Endometrial microvascular endothelial cells (primary cell): ENCODE data around the gene CD226. TPM values are rescaled to one million over a fixed set of nuclear protein-coding genes. Genes with fewer than 3 reads are reported as not detected.
"Not testable (repeated sequence)": the region's sequence is repeated elsewhere in the genome, so short reads cannot be mapped to it uniquely, and the experiment has no call there.

ENCODE experiments used
- in situ Hi-C: cut with HindIII; loops from 2 replicates; pipeline ENCODE4 v1.10.0; 2017; ENCODE audit warnings: low sequenced_read_pairs, low pct_unique_long_range_greater_than_20kb; ENCODE audit errors: inconsistent ontology term
- total RNA-seq: library from RNA; depleted of rRNA; stranded (reverse); fragments of >200 nt; gene quantifications from one replicate; pipeline ENCODE4 v1.2.3, GENCODE V29; 2015; ENCODE audit errors: inconsistent ontology term

Gene CD226
- total RNA-seq, 1 donor from 2014 or later = not detected

GRCh38 chr18:69958422-69958821 lies 10.7 kb upstream of the CD226 start:
- in situ Hi-C loops = no loop called here

- in situ Hi-C loops = no loop called here
Measured at GRCh38 chr18:69957747-69958146, 10.1 kb upstream of the CD226 start.

- in situ Hi-C loops = no loop called here
Measured at GRCh38 chr18:69956665-69957620, 9.3 kb upstream of the CD226 start.

GRCh38 chr18:69956057-69956456 lies 8.4 kb upstream of the CD226 start:
- in situ Hi-C loops = no loop called here

- in situ Hi-C loops = no loop called here
Measured at GRCh38 chr18:69954719-69955480, 7.2 kb upstream of the CD226 start.

GRCh38 chr18:69953191-69953590 lies 5.5 kb upstream of the CD226 start:
- in situ Hi-C loops = no loop called here

GRCh38 chr18:69951182-69951581 lies 3.5 kb upstream of the CD226 start:
- in situ Hi-C loops = no loop called here

GRCh38 chr18:69949538-69949936 lies 1.9 kb upstream of the CD226 start:
- in situ Hi-C loops = no loop called here

- in situ Hi-C loops = no loop called here
Measured at GRCh38 chr18:69948919-69949537, 1.4 kb upstream of the CD226 start.

DNA sequence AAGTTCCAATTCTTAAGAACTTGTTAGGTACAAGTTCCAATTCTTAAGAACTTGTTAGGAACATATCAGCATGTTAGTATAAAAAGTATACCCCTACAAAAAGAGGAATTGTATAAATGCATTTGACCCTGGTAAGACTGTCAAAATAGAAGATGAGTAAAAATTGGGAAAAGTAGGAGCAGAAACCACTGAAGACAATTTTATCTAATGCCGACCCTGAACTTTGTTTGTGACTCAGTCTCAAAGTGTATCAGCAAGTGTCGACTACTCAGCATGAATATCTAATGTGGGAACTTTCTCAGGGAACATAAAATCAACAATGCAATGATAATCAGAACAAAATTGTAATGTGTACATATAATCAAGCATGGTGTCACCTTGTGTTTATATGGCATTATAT lies 583 bp upstream of the CD226 start:
- in situ Hi-C loops = no loop called here

- in situ Hi-C loops = no loop called here
Measured at GRCh38 chr18:69946608-69947155, 991 bp downstream of the CD226 start.

GRCh38 chr18:69945220-69946114 lies 2.2 kb downstream of the CD226 start:
- in situ Hi-C loops = no loop called here

DNA sequence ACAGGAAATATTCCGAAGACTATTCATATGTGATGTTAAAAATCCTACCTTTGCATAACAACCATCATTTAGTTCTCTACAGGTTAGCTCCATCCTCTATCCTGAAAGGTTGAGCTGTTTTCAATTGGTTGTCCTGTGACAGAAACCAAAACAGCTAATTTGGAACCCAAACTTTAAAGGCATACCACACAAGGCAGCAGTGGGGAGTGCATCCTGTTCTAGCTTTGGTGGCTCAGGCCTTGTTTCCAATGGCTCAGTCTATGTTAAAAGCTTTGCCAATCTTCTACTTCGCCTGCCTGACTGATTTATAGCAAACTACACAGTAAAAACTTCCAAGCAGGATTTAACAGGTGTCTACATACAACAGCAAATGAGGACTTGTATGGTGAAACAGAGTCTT lies 3.2 kb downstream of the CD226 start:
- in situ Hi-C loops = no loop called here

DNA sequence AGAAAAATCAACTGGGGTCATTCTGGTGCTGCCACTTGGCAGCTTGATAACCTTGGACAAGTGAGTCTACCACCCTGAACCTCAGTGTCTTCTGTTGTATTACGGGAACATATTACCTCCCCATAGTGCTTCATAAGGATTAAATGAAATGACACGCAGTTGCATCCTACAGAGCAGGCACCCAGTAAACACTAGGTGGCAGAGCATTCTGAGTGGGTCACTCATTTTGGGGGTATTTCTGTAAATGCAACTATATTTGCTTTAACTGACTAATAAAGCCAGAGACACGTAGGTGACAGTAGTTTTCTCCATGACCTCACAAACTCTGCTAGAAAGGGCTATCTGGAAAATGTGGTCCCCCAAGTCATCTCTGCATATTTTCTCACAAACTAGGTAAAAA lies 4.7 kb downstream of the CD226 start:
- in situ Hi-C loops = no loop called here

DNA sequence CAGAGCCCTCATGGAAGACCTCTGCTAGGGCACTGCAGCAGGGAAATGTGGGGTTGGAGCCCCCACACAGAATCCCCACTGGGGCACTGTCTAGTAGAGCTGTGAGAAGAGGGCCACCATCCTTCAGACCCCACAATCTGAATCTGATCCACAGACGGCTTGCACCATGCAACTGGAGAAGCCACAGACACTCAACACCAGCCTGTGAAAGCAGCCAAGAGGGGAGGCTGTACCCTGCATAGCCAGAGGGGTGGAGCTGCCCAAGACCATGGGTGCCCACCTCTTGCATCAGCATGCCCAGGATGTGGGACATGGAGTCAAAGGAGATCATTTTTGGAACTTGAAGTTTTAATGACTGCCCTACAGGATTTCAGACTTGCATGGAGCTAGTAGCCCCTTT lies 6.5 kb downstream of the CD226 start:
- in situ Hi-C loops = no loop called here

DNA sequence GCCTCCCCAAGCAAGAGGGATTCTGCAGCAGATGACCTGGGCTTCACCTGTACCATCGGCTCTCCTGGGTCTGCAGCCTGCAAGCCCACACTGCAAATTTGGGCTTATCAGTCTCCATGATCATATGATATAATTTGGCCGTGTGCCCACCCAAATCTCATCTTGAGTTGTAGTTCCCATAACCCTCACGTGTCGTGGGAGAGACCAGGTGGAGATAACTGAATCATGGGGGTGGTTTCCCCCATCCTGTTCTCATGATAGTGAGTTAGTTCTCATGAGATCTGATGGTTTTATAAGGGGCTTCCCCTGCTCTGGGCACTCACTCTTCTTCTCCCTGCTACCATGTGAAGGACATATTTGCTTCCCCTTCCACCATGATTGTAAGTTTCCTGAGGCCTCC lies 7.9 kb downstream of the CD226 start:
- in situ Hi-C loops = not testable (repeated sequence)

- in situ Hi-C loops = no loop called here
Measured at GRCh38 chr18:69936191-69936558, 11.5 kb downstream of the CD226 start.
